ENCODE results near the gene GATAD2B.
"Not testable (repeated sequence)": the region's sequence is repeated elsewhere in the genome, so short reads cannot be mapped to it uniquely, and the experiment has no call there.

The GATAD2B gene

GRCh38 chr1:153841463-153841994 is 81.2 kb downstream of the GATAD2B start:
- no peak for DNase-seq (ENCODE audit: insufficient read length)
- TF ChIP-seq POLR2A (IDR thresholded peaks at IDR 0.05; ENCODE audit: low read depth, low read length) (no peak), POLR2AphosphoS5 (IDR thresholded peaks at IDR 0.05; ENCODE audit: low read depth, low read length) (no peak), TAF1 (IDR thresholded peaks at IDR 0.05; ENCODE audit: borderline replicate concordance, low read depth, low read length) (no peak)
- FAIRE-seq: no peak

GRCh38 chr1:153840774-153841173 is 82.0 kb downstream of the GATAD2B start:
- DNase-seq (ENCODE audit: insufficient read length); FAIRE-seq: not testable (repeated sequence)

GRCh38 chr1:153833968-153834367 is 88.8 kb downstream of the GATAD2B start:
- FAIRE-seq; DNase-seq (ENCODE audit: insufficient read length): not testable (repeated sequence)

GRCh38 chr1:153833171-153833570 is 89.6 kb downstream of the GATAD2B start:
- TF ChIP-seq POLR2AphosphoS5 (IDR thresholded peaks at IDR 0.05; ENCODE audit: low read depth, low read length) (no peak), POLR2A (IDR thresholded peaks at IDR 0.05; ENCODE audit: low read depth, low read length) (no peak), TAF1 (IDR thresholded peaks at IDR 0.05; ENCODE audit: borderline replicate concordance, low read depth, low read length) (no peak)
- FAIRE-seq: no peak

GRCh38 chr1:153832293-153832692 is 90.5 kb downstream of the GATAD2B start:
- DNase-seq (ENCODE audit: insufficient read length): no peak
- no peak for FAIRE-seq
- no peak for TF ChIP-seq POLR2AphosphoS5 (IDR thresholded peaks at IDR 0.05; ENCODE audit: low read depth, low read length)
- TF ChIP-seq POLR2A (IDR thresholded peaks at IDR 0.05; ENCODE audit: low read depth, low read length): no peak
- TF ChIP-seq TAF1 (IDR thresholded peaks at IDR 0.05; ENCODE audit: borderline replicate concordance, low read depth, low read length): no peak

More at GRCh38 chr1:153833171-153833570, 89.6 kb downstream of the GATAD2B start:
- DNase-seq (ENCODE audit: insufficient read length): no peak

- FAIRE-seq (no peak), DNase-seq (ENCODE audit: insufficient read length) (no peak)
- TF ChIP-seq POLR2AphosphoS5 (IDR thresholded peaks at IDR 0.05; ENCODE audit: low read depth, low read length) (no peak), POLR2A (IDR thresholded peaks at IDR 0.05; ENCODE audit: low read depth, low read length) (no peak), TAF1 (IDR thresholded peaks at IDR 0.05; ENCODE audit: borderline replicate concordance, low read depth, low read length) (no peak)
Measured at GRCh38 chr1:153831026-153831425, 91.7 kb downstream of the GATAD2B start.

GRCh38 chr1:153827168-153827964 is 95.4 kb downstream of the GATAD2B start:
- no peak for FAIRE-seq
- TF ChIP-seq TAF1 (IDR thresholded peaks at IDR 0.05; ENCODE audit: borderline replicate concordance, low read depth, low read length) (no peak), POLR2AphosphoS5 (IDR thresholded peaks at IDR 0.05; ENCODE audit: low read depth, low read length) (no peak), POLR2A (IDR thresholded peaks at IDR 0.05; ENCODE audit: low read depth, low read length) (no peak)
- DNase-seq (ENCODE audit: insufficient read length): no peak

GRCh38 chr1:153818876-153819275 is 103.9 kb downstream of the GATAD2B start:
- DNase-seq (ENCODE audit: insufficient read length): no peak
- TF ChIP-seq TAF1 (IDR thresholded peaks at IDR 0.05; ENCODE audit: borderline replicate concordance, low read depth, low read length) (no peak), POLR2A (IDR thresholded peaks at IDR 0.05; ENCODE audit: low read depth, low read length) (no peak)
- no peak for FAIRE-seq

- FAIRE-seq: no peak
- DNase-seq (ENCODE audit: insufficient read length): no peak
- no peak for TF ChIP-seq POLR2A (IDR thresholded peaks at IDR 0.05; ENCODE audit: low read depth, low read length)
Measured at GRCh38 chr1:153816283-153816889, 106.4 kb downstream of the GATAD2B start.

- DNase-seq (ENCODE audit: insufficient read length): no peak
- no peak for TF ChIP-seq TAF1 (IDR thresholded peaks at IDR 0.05; ENCODE audit: borderline replicate concordance, low read depth, low read length)
- no peak for TF ChIP-seq POLR2AphosphoS5 (IDR thresholded peaks at IDR 0.05; ENCODE audit: low read depth, low read length)
- no peak for TF ChIP-seq POLR2A (IDR thresholded peaks at IDR 0.05; ENCODE audit: low read depth, low read length)
- peak; percentile 9 for FAIRE-seq
Measured at GRCh38 chr1:153805886-153806719, 116.7 kb downstream of the GATAD2B start.

GRCh38 chr1:153805042-153805745 is 117.6 kb downstream of the GATAD2B start:
- FAIRE-seq: peak; percentile 95
- DNase-seq (ENCODE audit: insufficient read length): peak; percentile 79
- TF ChIP-seq POLR2AphosphoS5 (IDR thresholded peaks at IDR 0.05; ENCODE audit: low read depth, low read length) (peak; percentile 62; the same call in 1 of the 2 replicates), TAF1 (IDR thresholded peaks at IDR 0.05; ENCODE audit: borderline replicate concordance, low read depth, low read length) (no peak)
